A549 (cell line): Measurements from ENCODE around the gene PAX8. TPM values are rescaled to one million over a fixed set of nuclear protein-coding genes. Genes with fewer than 3 reads are reported as not detected.
"Not testable (repeated sequence)": the region's sequence is repeated elsewhere in the genome, so short reads cannot be mapped to it uniquely, and the experiment has no call there.

Source experiments
- ATAC-seq, 2 experiments: fragments of 200-7000 bp in 1 of 2; fragments of >200 bp in 1 of 2; cut with Nextera tagmentation in 1 of 2; cut with Tn5 transposase in 1 of 2; 3 replicates each; pipeline versions ENCODE4 v1.8.0 to v1.9.1; 2018 to 2020; ENCODE audit warnings: mild to moderate bottlenecking in 1 of 2, moderate library complexity in 1 of 2
- CTCF ChIA-PET: fragments of 300-600 bp; sonication (Branson Sonifier 250); formaldehyde crosslinking; extraction: SDS; loops from one replicate; lab custom pipeline; 2021; ENCODE audit warnings: antibody characterized with exemption, inconsistent platforms; lab: Yijun Ruan, JAX
- POLR2A ChIA-PET: fragments of 350-600 bp; formaldehyde crosslinking; extraction: SDS; loops from one replicate; lab custom pipeline; 2021; ENCODE audit warnings: antibody characterized with exemption, inconsistent platforms; lab: Yijun Ruan, JAX
- DNase-seq, 2 experiments: peaks; one replicate each; pipeline versions ENCODE4 v3.0.0 to v3.0.0-alpha.2; 2011 to 2016; ENCODE audit warnings: low read depth in 1 of 2, low spot score in 1 of 2
- FAIRE-seq: peaks from 2 replicates; lab custom pipeline; 2011; peaks lifted over from hg19 to GRCh38; lab: Jason Lieb, UNC
- H3K27ac ChIP-seq, 2 experiments: fragments of >200 bp; sonication (Bioruptor Twin); formaldehyde crosslinking; 3 replicates each; pipeline ENCODE4 v1.5.1; 2016 to 2017
- H3K4me1 ChIP-seq: fragments of >200 bp; sonication (Bioruptor Twin); formaldehyde crosslinking; 3 replicates; pipeline ENCODE4 v1.6.1; 2016
- H3K4me2 ChIP-seq: fragments of >200 bp; sonication (Bioruptor Twin); formaldehyde crosslinking; 3 replicates; pipeline ENCODE4 v1.6.1; 2016
- H3K4me3 ChIP-seq: fragments of >200 bp; sonication (Bioruptor Twin); formaldehyde crosslinking; 3 replicates; pipeline ENCODE4 v1.5.1; 2016
- H3K9me3 ChIP-seq: fragments of >200 bp; sonication (Bioruptor Twin); formaldehyde crosslinking; 3 replicates; pipeline ENCODE4 v1.6.1; 2016
- CBX8 ChIP-seq: fragments of 200-600 bp; sonication (generic); IDR thresholded peaks from 2 replicates; pipeline ENCODE4 v1.6.1; 2016
- CEBPB ChIP-seq, 2 experiments: fragments of >200 bp in 1 of 2; sonication (Bioruptor Twin) in 1 of 2; formaldehyde crosslinking in 1 of 2; IDR thresholded peaks; 2 replicates each; pipeline ENCODE4 v1.6.1; 2012 to 2016
- JUN ChIP-seq, 2 experiments: fragments of >200 bp; sonication (Bioruptor Twin); formaldehyde crosslinking; IDR thresholded peaks; 2 replicates in 1 of 2; 3 replicates in 1 of 2; pipeline ENCODE4 v1.6.1; 2016 to 2017
- NFE2L2 ChIP-seq: fragments of 150-350 bp; conservative IDR thresholded peaks from 2 replicates; pipeline ENCODE4 v1.6.1; 2014; ENCODE audit warnings: low read length
- NPAS2 ChIP-seq: fragments of 250-450 bp; sonication (Bioruptor Pico); IDR thresholded peaks from 2 replicates; pipeline ENCODE4 v1.8.0; 2022; ENCODE audit warnings: mild to moderate bottlenecking, moderate library complexity, borderline replicate concordance
- POLR2AphosphoS2 ChIP-seq: conservative IDR thresholded peaks from 2 replicates; pipeline ENCODE4 v1.6.1; 2012; ENCODE audit warnings: low read length, improper control_type of control experiment, inconsistent platforms
- RNF2 ChIP-seq: fragments of 200-600 bp; sonication (generic); IDR thresholded peaks from 2 replicates; pipeline ENCODE4 v1.6.1; 2016; ENCODE audit warnings: low read depth, mild to moderate bottlenecking, antibody characterized with exemption, moderate library complexity, borderline replicate concordance
- SMC3 ChIP-seq: fragments of >200 bp; sonication (Bioruptor Twin); formaldehyde crosslinking; IDR thresholded peaks from 3 replicates; pipeline ENCODE4 v1.6.1; 2018; ENCODE audit warnings: inconsistent platforms
- TP53 ChIP-seq: fragments of 250-450 bp; sonication (Bioruptor Pico); IDR thresholded peaks from 2 replicates; pipeline ENCODE4 v1.5.0; 2021; ENCODE audit warnings: mild to moderate bottlenecking, moderate library complexity
- ZC3H11A ChIP-seq: fragments of 450-650 bp; IDR thresholded peaks from 2 replicates; pipeline ENCODE4 v1.6.1; 2014; ENCODE audit warnings: antibody characterized with exemption, mild to moderate bottlenecking
- ZFP36 ChIP-seq: fragments of 450-650 bp; IDR thresholded peaks from 2 replicates; pipeline ENCODE4 v1.6.1; 2014; ENCODE audit warnings: borderline replicate concordance; ENCODE audit not compliant: partially characterized antibody
- ZNF302 ChIP-seq: fragments of 250-450 bp; sonication (Bioruptor Pico); IDR thresholded peaks from 2 replicates; pipeline ENCODE4 v1.9.0; 2021; ENCODE audit warnings: inconsistent platforms, mild to moderate bottlenecking, moderate library complexity
- ZSCAN20 ChIP-seq: fragments of 250-450 bp; sonication (Bioruptor Pico); IDR thresholded peaks from 2 replicates; pipeline ENCODE4 v1.8.0; 2022; ENCODE audit warnings: mild to moderate bottlenecking, moderate library complexity
- WGBS: methylation state at CpG from one replicate; pipeline ENCODE4 v1.1.6; 2017; ENCODE audit errors: missing lambda C conversion rate; 5-methylcytosine and 5-hydroxymethylcytosine counted together
- polyA plus RNA-seq, 4 experiments: library from polyadenylated mRNA; depleted of rRNA in 3 of 4; stranded (reverse); fragments of >200 nt; fragmentation: RNase III in 1 of 4; extraction: RNeasy Plus Mini Kit Qiagen cat#74134 plus additional on column Dnase treatment in 1 of 4; gene quantifications; 2 replicates in 3 of 4; 3 replicates in 1 of 4; pipeline ENCODE4 v1.2.3, GENCODE V29; 2011 to 2017
- TF ChIP-seq, protein P1 (sequence below): fragments of 200-600 bp; sonication (generic); IDR thresholded peaks from 2 replicates; pipeline ENCODE4 v1.6.1; 2016; ENCODE audit warnings: antibody characterized with exemption, mild to moderate bottlenecking, moderate library complexity
- TF ChIP-seq, protein P2 (sequence below): IDR thresholded peaks from 2 replicates; pipeline ENCODE4 v1.6.1; 2012; ENCODE audit warnings: low read depth, borderline replicate concordance
- TF ChIP-seq, protein P3 (sequence below): IDR thresholded peaks from 2 replicates; pipeline ENCODE4 v1.6.1; 2012
- TF ChIP-seq, protein P4 (sequence below): fragments of 250-450 bp; sonication (Bioruptor Pico); IDR thresholded peaks from 2 replicates; pipeline ENCODE4 v1.5.0; 2021; ENCODE audit warnings: mild to moderate bottlenecking, moderate library complexity, borderline replicate concordance
- TF ChIP-seq, protein P5 (sequence below): fragments of 250-450 bp; sonication (Bioruptor Pico); IDR thresholded peaks from 2 replicates; pipeline ENCODE4 v1.5.0; 2020; ENCODE audit warnings: low read depth, mild to moderate bottlenecking, moderate library complexity
- TF ChIP-seq, protein P6 (sequence below): fragments of 450-650 bp; IDR thresholded peaks from 2 replicates; pipeline ENCODE4 v1.6.1; 2014; ENCODE audit warnings: antibody characterized with exemption

The PAX8 gene
- polyA plus RNA-seq, 2 of the 4 experiments (the other 2 are of a cell fraction) = 0.71 to 0.81 TPM

DNA sequence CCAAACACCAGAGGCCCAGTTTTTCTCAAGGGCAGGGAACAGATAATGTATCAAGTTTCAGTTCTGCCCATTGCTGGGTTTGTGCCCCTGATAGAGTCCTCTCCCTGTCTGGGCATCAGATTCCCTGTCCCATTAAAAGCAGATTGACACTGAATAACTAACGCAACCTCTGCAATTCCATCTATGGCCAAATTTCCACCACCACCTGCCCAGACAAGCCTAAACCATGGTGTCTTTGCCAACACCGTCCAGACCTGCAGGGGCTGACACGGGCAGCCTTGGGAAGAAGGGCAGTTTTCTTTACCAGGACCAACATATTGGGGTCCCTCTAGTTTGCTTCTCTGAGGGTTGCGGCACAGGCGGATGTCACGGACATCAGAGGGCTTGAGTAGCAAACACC is 26.4 kb upstream of the PAX8 start (continued):
- TF ChIP-seq ZFP36 (no peak), CBX8 (no peak)

DNA sequence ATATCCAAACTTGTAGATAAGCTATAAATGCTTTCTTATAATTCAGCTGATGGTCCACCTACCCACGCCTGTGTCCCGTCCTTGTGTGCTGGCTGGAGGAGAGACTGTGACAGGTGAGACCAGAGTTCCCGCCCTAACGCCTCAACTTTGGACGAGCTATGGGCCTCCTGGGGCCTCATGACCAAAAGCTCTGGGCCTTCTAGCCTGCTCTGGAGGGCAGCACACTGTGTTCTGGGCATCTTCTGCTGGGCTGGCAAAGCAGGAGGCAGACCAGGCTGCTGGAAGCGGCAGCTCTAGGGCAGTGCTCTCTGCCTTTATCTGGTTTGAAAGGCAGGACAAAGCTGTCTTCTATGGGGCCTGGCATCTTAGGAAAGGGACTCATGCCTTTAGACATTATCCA is 26.0 kb upstream of the PAX8 start:
- TF ChIP-seq, protein P1, sequence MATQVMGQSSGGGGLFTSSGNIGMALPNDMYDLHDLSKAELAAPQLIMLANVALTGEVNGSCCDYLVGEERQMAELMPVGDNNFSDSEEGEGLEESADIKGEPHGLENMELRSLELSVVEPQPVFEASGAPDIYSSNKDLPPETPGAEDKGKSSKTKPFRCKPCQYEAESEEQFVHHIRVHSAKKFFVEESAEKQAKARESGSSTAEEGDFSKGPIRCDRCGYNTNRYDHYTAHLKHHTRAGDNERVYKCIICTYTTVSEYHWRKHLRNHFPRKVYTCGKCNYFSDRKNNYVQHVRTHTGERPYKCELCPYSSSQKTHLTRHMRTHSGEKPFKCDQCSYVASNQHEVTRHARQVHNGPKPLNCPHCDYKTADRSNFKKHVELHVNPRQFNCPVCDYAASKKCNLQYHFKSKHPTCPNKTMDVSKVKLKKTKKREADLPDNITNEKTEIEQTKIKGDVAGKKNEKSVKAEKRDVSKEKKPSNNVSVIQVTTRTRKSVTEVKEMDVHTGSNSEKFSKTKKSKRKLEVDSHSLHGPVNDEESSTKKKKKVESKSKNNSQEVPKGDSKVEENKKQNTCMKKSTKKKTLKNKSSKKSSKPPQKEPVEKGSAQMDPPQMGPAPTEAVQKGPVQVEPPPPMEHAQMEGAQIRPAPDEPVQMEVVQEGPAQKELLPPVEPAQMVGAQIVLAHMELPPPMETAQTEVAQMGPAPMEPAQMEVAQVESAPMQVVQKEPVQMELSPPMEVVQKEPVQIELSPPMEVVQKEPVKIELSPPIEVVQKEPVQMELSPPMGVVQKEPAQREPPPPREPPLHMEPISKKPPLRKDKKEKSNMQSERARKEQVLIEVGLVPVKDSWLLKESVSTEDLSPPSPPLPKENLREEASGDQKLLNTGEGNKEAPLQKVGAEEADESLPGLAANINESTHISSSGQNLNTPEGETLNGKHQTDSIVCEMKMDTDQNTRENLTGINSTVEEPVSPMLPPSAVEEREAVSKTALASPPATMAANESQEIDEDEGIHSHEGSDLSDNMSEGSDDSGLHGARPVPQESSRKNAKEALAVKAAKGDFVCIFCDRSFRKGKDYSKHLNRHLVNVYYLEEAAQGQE = no peak
- TF ChIP-seq ZC3H11A = no peak
- TF ChIP-seq SMC3 = no peak
- no peak for TF ChIP-seq NPAS2 (CRISPR knock-in tag)
- TF ChIP-seq RNF2 = no peak
- TF ChIP-seq NFE2L2 = no peak
- TF ChIP-seq, protein P2, sequence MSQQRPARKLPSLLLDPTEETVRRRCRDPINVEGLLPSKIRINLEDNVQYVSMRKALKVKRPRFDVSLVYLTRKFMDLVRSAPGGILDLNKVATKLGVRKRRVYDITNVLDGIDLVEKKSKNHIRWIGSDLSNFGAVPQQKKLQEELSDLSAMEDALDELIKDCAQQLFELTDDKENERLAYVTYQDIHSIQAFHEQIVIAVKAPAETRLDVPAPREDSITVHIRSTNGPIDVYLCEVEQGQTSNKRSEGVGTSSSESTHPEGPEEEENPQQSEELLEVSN = no peak
- TF ChIP-seq, protein P3, sequence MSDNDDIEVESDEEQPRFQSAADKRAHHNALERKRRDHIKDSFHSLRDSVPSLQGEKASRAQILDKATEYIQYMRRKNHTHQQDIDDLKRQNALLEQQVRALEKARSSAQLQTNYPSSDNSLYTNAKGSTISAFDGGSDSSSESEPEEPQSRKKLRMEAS = no peak
- no peak for TF ChIP-seq ZNF302 (CRISPR knock-in tag)
- TF ChIP-seq, all 56 proteins: peak for 0
- FAIRE-seq (no peak), DNase-seq (no peak), ATAC-seq (no peak)
- 77% methylated on average over 6 of the region's 6 CpGs for WGBS
- Histone ChIP-seq H3K27ac (peak overlapping the region in 1 of 2 experiments; percentile 48; a peak in 3 of 6 replicates), H3K9me3 (no peaks in the 10 kb centered on the region), H3K4me2 (no peak overlapping the region), H3K4me3 (no peak overlapping the region), H3K4me1 (peaks cover under 1% of the 10 kb centered on the region; the same call in 1 of the 3 replicates)
- ChIA-PET CTCF (interaction anchor here (0.8 kb wide), 1 partner anchor 9 kb away, joined by 3 read pairs; no protein-coding TSS in a partner anchor), POLR2A (no interaction called here)

DNA sequence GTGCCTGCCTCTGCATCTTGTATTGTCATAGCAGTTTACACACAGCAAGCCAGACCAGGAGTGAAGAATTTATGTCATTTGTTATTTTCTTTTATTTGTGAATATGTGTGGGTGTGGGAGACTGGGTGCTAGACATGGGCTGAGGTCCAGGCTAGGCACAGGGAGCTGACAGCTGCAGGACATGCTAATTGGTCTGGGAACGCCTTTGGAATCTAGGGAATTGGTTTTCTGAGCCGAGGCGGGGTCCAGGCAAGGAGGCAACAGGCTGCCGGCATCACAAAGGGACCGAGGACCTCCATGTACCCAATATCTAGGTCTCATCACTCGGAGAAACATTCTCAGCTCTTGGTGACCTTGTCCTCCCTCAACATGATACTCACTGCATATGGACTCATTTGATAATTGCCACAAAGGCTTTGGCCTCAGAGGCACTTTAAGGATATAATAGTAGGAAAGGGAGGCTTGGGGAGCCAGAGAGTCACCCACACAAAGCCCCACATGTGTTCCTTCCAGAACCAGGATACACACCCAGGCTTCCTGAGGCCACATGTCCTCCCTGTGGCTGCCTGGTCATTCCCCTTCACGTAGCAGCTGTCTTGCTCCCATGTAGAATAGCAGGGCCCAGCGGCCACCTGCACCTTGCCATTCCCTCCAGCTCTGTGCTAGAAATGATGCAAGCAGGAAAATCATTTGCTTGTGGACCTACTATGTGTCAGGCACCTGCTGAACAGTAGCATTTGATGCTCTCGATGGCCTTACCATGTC is 23.7 kb upstream of the PAX8 start:
- H3K4me3 ChIP-seq, DNase-seq, ATAC-seq, H3K4me1 ChIP-seq, POLR2A ChIA-PET, FAIRE-seq, H3K9me3 ChIP-seq, H3K4me2 ChIP-seq: not testable (repeated sequence)
- CTCF ChIA-PET = interaction anchor here (1.4 to 2.2 kb wide), 2 partner anchors 68 to 104 kb away, joined by 3 to 7 read pairs; no protein-coding TSS in a partner anchor
- 0 out of 6 replicates have a peak overlapping the region, but pooled peaks of 1 of the 2 experiments have one; percentile 12 for H3K27ac ChIP-seq
- 84% methylated on average over 9 of the region's 9 CpGs for WGBS

DNA sequence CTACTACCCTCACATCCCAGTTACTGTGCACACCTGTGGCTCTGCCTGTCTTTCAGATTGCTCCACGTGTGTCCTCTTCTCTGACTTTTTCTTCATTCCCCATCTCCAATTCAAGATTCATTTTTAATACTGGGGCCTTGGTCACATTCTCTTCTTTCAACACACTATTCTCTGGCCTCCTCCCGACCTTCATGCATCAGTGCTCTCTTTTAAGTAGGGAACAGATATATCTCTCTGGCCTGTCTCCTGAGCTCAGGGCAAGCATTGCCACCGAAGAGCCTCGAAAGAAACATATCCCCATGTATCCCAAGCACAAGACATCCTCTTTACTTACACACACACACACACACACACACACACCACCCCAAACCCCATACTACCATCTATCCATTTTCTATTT is 21.6 kb upstream of the PAX8 start:
- ChIA-PET CTCF (interaction anchor here (0.6 kb wide), 1 partner anchor 56 kb away, joined by 3 read pairs; no protein-coding TSS in a partner anchor), POLR2A (no interaction called here)
- WGBS = 67% methylated on average over 4 of the region's 4 CpGs
- Histone ChIP-seq H3K4me1 (no peaks in the 10 kb centered on the region), H3K4me2 (no peak overlapping the region), H3K4me3 (no peak overlapping the region), H3K27ac (0 out of 6 replicates have a peak overlapping the region, but pooled peaks of 1 of the 2 experiments have one; percentile 12), H3K9me3 (no peaks in the 10 kb centered on the region)
- DNase-seq = no peak
- ATAC-seq = no peak
- TF ChIP-seq ZNF302 (CRISPR knock-in tag) (no peak), CEBPB (IDR thresholded peaks at IDR 0.05) (no peak), NFE2L2 (no peak), TP53 (CRISPR knock-in tag) (no peak), ZC3H11A (no peak), JUN (IDR thresholded peaks at IDR 0.05) (no peak), POLR2AphosphoS2 (no peak), ZSCAN20 (CRISPR knock-in tag) (no peak)
- TF ChIP-seq, protein P4, sequence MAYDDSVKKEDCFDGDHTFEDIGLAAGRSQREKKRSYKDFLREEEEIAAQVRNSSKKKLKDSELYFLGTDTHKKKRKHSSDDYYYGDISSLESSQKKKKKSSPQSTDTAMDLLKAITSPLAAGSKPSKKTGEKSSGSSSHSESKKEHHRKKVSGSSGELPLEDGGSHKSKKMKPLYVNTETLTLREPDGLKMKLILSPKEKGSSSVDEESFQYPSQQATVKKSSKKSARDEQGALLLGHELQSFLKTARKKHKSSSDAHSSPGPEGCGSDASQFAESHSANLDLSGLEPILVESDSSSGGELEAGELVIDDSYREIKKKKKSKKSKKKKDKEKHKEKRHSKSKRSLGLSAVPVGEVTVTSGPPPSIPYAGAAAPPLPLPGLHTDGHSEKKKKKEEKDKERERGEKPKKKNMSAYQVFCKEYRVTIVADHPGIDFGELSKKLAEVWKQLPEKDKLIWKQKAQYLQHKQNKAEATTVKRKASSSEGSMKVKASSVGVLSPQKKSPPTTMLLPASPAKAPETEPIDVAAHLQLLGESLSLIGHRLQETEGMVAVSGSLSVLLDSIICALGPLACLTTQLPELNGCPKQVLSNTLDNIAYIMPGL (CRISPR knock-in tag) = no peak
- TF ChIP-seq, protein P5, sequence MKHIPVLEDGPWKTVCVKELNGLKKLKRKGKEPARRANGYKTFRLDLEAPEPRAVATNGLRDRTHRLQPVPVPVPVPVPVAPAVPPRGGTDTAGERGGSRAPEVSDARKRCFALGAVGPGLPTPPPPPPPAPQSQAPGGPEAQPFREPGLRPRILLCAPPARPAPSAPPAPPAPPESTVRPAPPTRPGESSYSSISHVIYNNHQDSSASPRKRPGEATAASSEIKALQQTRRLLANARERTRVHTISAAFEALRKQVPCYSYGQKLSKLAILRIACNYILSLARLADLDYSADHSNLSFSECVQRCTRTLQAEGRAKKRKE (CRISPR knock-in tag) = no peak
- TF ChIP-seq, protein P6, sequence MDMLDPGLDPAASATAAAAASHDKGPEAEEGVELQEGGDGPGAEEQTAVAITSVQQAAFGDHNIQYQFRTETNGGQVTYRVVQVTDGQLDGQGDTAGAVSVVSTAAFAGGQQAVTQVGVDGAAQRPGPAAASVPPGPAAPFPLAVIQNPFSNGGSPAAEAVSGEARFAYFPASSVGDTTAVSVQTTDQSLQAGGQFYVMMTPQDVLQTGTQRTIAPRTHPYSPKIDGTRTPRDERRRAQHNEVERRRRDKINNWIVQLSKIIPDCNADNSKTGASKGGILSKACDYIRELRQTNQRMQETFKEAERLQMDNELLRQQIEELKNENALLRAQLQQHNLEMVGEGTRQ = no peak
- TF ChIP-seq, protein P2 = no peak
- FAIRE-seq = no peak
